IMR-90 (cell line): ENCODE measurements around the gene BANP. TPM values are rescaled to one million over a fixed set of nuclear protein-coding genes. Genes with fewer than 3 reads are reported as not detected.

Source experiments
- ATAC-seq: fragments of 200-7000 bp; cut with Tn5 transposase; 2 replicates; pipeline ENCODE4 v1.9.1; 2020; ENCODE audit warnings: low read depth, mild to moderate bottlenecking, moderate library complexity
- BruUV-seq: library from RNA; stranded (reverse); fragments of 400-500 nt; replicated peaks from 2 replicates; lab custom pipeline; 2021; lab: Mats Ljungman, UMichigan
- CTCF ChIA-PET: fragments of 300-600 bp; formaldehyde crosslinking; extraction: SDS; loops from one replicate; lab custom pipeline; 2021; ENCODE audit warnings: antibody characterized with exemption; lab: Yijun Ruan, JAX
- POLR2A ChIA-PET: fragments of 300-600 bp; sonication (Branson Sonifier 250); formaldehyde crosslinking; loops from one replicate; lab custom pipeline; 2022; ENCODE audit warnings: antibody characterized with exemption; ENCODE audit not compliant: unreplicated experiment; lab: Charles Lee
- DNase-seq: peaks from one replicate; pipeline ENCODE4 v3.0.0; 2013
- H2AFZ ChIP-seq: replicated peaks from 2 replicates; pipeline ENCODE3; 2013; ENCODE audit warnings: low read length, mild to moderate bottlenecking; ENCODE audit not compliant: poor library complexity
- H2AK5ac ChIP-seq: 2 replicates; pipeline ENCODE4 v1.6.1; 2013; ENCODE audit warnings: low read depth, low read length, inconsistent platforms
- H2AK9ac ChIP-seq: replicated peaks from 2 replicates; pipeline ENCODE3; 2013; ENCODE audit warnings: mild to moderate bottlenecking, low read depth, low read length, moderate library complexity; ENCODE audit not compliant: poor library complexity
- H2BK120ac ChIP-seq: 2 replicates; pipeline ENCODE4 v1.6.1; 2013; ENCODE audit warnings: low read depth, low read length, inconsistent platforms
- H2BK15ac ChIP-seq: 3 replicates; pipeline ENCODE4 v1.6.1; 2013; ENCODE audit warnings: low read depth, low read length, inconsistent platforms
- H2BK20ac ChIP-seq: 2 replicates; pipeline ENCODE4 v1.6.1; 2013; ENCODE audit warnings: low read depth, mild to moderate bottlenecking, inconsistent platforms, low read length, moderate library complexity
- H2BK5ac ChIP-seq: 2 replicates; pipeline ENCODE4 v1.6.1; 2013; ENCODE audit warnings: mild to moderate bottlenecking, low read depth, low read length, inconsistent platforms; ENCODE audit not compliant: poor library complexity, severe bottlenecking
- H3K14ac ChIP-seq: replicated peaks from 2 replicates; pipeline ENCODE4 v1.6.1; 2013; ENCODE audit warnings: low read depth, low read length, inconsistent platforms
- H3K18ac ChIP-seq: 2 replicates; pipeline ENCODE4 v1.6.1; 2013; ENCODE audit warnings: low read depth, low read length, control low read depth
- H3K23ac ChIP-seq: 2 replicates; pipeline ENCODE4 v1.6.1; 2013; ENCODE audit warnings: low read depth, low read length, inconsistent platforms
- H3K27ac ChIP-seq: 2 replicates; pipeline ENCODE4 v1.5.1; 2013; ENCODE audit warnings: mild to moderate bottlenecking, control low read depth, low read length; ENCODE audit not compliant: insufficient read depth
- H3K27me3 ChIP-seq: 2 replicates; pipeline ENCODE4 v1.6.1; 2013; ENCODE audit warnings: low read length; ENCODE audit not compliant: control insufficient read depth, insufficient read depth
- H3K36me3 ChIP-seq: 2 replicates; pipeline ENCODE4 v1.6.1; 2013; ENCODE audit warnings: low read length, mixed read lengths; ENCODE audit not compliant: control insufficient read depth, insufficient read depth
- H3K4ac ChIP-seq: 2 replicates; pipeline ENCODE4 v1.6.1; 2013; ENCODE audit warnings: low read depth, low read length, inconsistent platforms
- H3K4me1 ChIP-seq: 2 replicates; pipeline ENCODE4 v1.6.1; 2013; ENCODE audit warnings: low read length, mixed read lengths; ENCODE audit not compliant: control insufficient read depth, insufficient read depth
- H3K4me2 ChIP-seq: 2 replicates; pipeline ENCODE4 v1.6.1; 2013; ENCODE audit warnings: low read depth, mild to moderate bottlenecking, control low read depth, low read length, moderate library complexity
- H3K4me3 ChIP-seq: 2 replicates; pipeline ENCODE4 v1.5.1; 2013; ENCODE audit warnings: low read depth, mild to moderate bottlenecking, control low read depth, low read length, moderate library complexity; ENCODE audit not compliant: insufficient read depth
- H3K56ac ChIP-seq: 2 replicates; pipeline ENCODE4 v1.6.1; 2013; ENCODE audit warnings: low read length, inconsistent platforms; ENCODE audit not compliant: insufficient read depth; ENCODE audit errors: extremely low read depth
- H3K79me1 ChIP-seq, 2 experiments: 2 replicates each; pipeline ENCODE4 v1.6.1; 2013; ENCODE audit warnings: low read length in 2 of 2, inconsistent platforms in 1 of 2, low read depth in 1 of 2
- H3K9ac ChIP-seq: 2 replicates; pipeline ENCODE4 v1.6.1; 2013; ENCODE audit warnings: low read depth, low read length, control low read depth
- H3K9me1 ChIP-seq: 2 replicates; pipeline ENCODE4 v1.6.1; 2013; ENCODE audit warnings: low read length, inconsistent platforms; ENCODE audit not compliant: insufficient read depth
- H3K9me3 ChIP-seq: 2 replicates; pipeline ENCODE4 v1.6.1; 2013; ENCODE audit warnings: low read length; ENCODE audit not compliant: control insufficient read depth, insufficient read depth
- H4K20me1 ChIP-seq: 2 replicates; pipeline ENCODE4 v1.6.1; 2013; ENCODE audit warnings: low read length, inconsistent platforms; ENCODE audit not compliant: insufficient read depth
- H4K5ac ChIP-seq: 2 replicates; pipeline ENCODE4 v1.6.1; 2013; ENCODE audit warnings: mild to moderate bottlenecking, low read depth, low read length, control low read depth
- H4K8ac ChIP-seq, 2 experiments: 2 replicates each; pipeline ENCODE4 v1.6.1; 2013; ENCODE audit warnings: low read depth in 2 of 2, low read length in 2 of 2, control low read depth in 1 of 2, inconsistent platforms in 1 of 2
- H4K91ac ChIP-seq: 2 replicates; pipeline ENCODE4 v1.6.1; 2013; ENCODE audit warnings: low read depth, low read length, inconsistent platforms; ENCODE audit not compliant: insufficient read depth
- BHLHE40 ChIP-seq: fragments of 150-350 bp; IDR thresholded peaks from 2 replicates; pipeline ENCODE4 v1.6.1; 2016; ENCODE audit warnings: mild to moderate bottlenecking, low read depth, low read length
- CEBPB ChIP-seq: IDR thresholded peaks from 2 replicates; pipeline ENCODE4 v1.6.1; 2012; ENCODE audit warnings: low read depth, low read length, improper control_type of control experiment
- CHD1 ChIP-seq: IDR thresholded peaks from 2 replicates; pipeline ENCODE4 v1.6.1; 2012; ENCODE audit warnings: low read depth, low read length, improper control_type of control experiment
- ELK1 ChIP-seq: fragments of 150-350 bp; IDR thresholded peaks from 2 replicates; pipeline ENCODE4 v1.6.1; 2016; ENCODE audit warnings: low read depth, mild to moderate bottlenecking, low read length, moderate library complexity, borderline replicate concordance
- MAFK ChIP-seq: IDR thresholded peaks from 2 replicates; pipeline ENCODE4 v1.6.1; 2012; ENCODE audit warnings: low read depth, low read length, improper control_type of control experiment
- MAZ ChIP-seq: IDR thresholded peaks from 2 replicates; pipeline ENCODE4 v1.6.1; 2012; ENCODE audit warnings: low read depth, mild to moderate bottlenecking, low read length, improper control_type of control experiment, moderate library complexity, borderline replicate concordance
- RCOR1 ChIP-seq: IDR thresholded peaks from 2 replicates; pipeline ENCODE4 v1.6.1; 2012; ENCODE audit warnings: mild to moderate bottlenecking, low read length, improper control_type of control experiment; ENCODE audit not compliant: insufficient replicate concordance
- WGBS, 2 experiments: methylation state at CpG; one replicate each; pipeline versions ENCODE4 v1.1.5 to v1.1.7; 2013; ENCODE audit warnings: missing lambda C conversion rate in 2 of 2; ENCODE audit not compliant: insufficient read length in 1 of 2; ENCODE audit errors: extremely low coverage in 2 of 2; 5-methylcytosine and 5-hydroxymethylcytosine counted together
- dilution Hi-C: fragments of 300-500 bp; cut with HindIII; formaldehyde crosslinking; loops from one replicate; pipeline ENCODE4 v1.14.3; 2018; ENCODE audit warnings: low sequenced_read_pairs; ENCODE audit not compliant: unreplicated experiment
- in situ Hi-C: fragments of 300-500 bp; cut with MboI; formaldehyde crosslinking; loops from 3 replicates; pipeline ENCODE4 v1.14.3; 2019; ENCODE audit warnings: low sequenced_read_pairs, inconsistent platforms, mixed read lengths
- intact Hi-C: fragments of 100-400 bp; cut with micrococcal nuclease; formaldehyde crosslinking; loops from 2 replicates; pipeline ENCODE4 v1.10.0; 2022
- polyA plus RNA-seq, 3 experiments: library from polyadenylated mRNA; depleted of rRNA; stranded (reverse); fragments of >200 nt; gene quantifications; 2 replicates each; pipeline ENCODE4 v1.2.3, GENCODE V29; 2012; ENCODE audit warnings: low replicate concordance in 1 of 3
- total RNA-seq: library from RNA; depleted of rRNA; stranded (reverse); fragments of >200 nt; gene quantifications from 2 replicates; pipeline ENCODE4 v1.2.3, GENCODE V29; 2012

BANP gene
- total and polyA plus RNA-seq, 2 of the 4 experiments (the other 2 are of a cell fraction) = 17.4 to 17.9 TPM

- Histone ChIP-seq H3K4me3 (no peak overlapping the region), H4K5ac (no peak overlapping the region), H3K4me1 (no peaks in the 10 kb centered on the region; the same call in 1 of the 2 replicates), H3K18ac (no peak overlapping the region), H4K8ac (no peak overlapping the region), H3K14ac (no peak overlapping the region), H4K91ac (no peak overlapping the region), H3K9me1 (peaks cover 3% of the 10 kb centered on the region; the same call in 1 of the 2 replicates), H3K9ac (no peak overlapping the region), H2AK5ac (no peak overlapping the region), H2BK120ac (no peak overlapping the region), H3K27me3 (peaks cover 16% of the 10 kb centered on the region), H3K4ac (no peak overlapping the region), H3K36me3 (no peaks in the 10 kb centered on the region), H2BK5ac (no peak overlapping the region), H3K9me3 (no peaks in the 10 kb centered on the region), H2BK20ac (no peak overlapping the region), H3K23ac (no peak overlapping the region), H3K56ac (no peak overlapping the region), H4K20me1 (no peaks in the 10 kb centered on the region), H2BK15ac (no peak overlapping the region), H2AFZ (no peak overlapping the region), H3K79me1 (no peaks in the 10 kb centered on the region), H3K27ac (no peak overlapping the region), H3K4me2 (no peak overlapping the region), H2AK9ac (no peak overlapping the region)
- dilution Hi-C loops = no loop called here
- intact Hi-C loops = no loop called here
- in situ Hi-C loops = no loop called here
- 90% methylated on average over 5 of the region's 15 CpGs; no CpG with 5 or more reads in 1 of the 2 experiments for WGBS, 2 experiments
- POLR2A ChIA-PET = no interaction called here
- DNase-seq (no peak), ATAC-seq (no peak)
- CTCF ChIA-PET = no interaction called here
- no peak for TF ChIP-seq CHD1
- no peak for TF ChIP-seq RCOR1
- no peak for TF ChIP-seq CEBPB
- TF ChIP-seq MAZ = no peak
- TF ChIP-seq MAFK = no peak
- TF ChIP-seq ELK1 = no peak
- no peak for TF ChIP-seq BHLHE40
- BruUV-seq = no TSS peak
Measured at GRCh38 chr16:88103011-88103410, 151.8 kb downstream of the BANP start.
